AG04449 (cell line): ENCODE data around the gene GALNT2.
A peak's percentile ranks its signal among the peaks of the same experiment; 100 is the strongest.

ENCODE experiments used
- CTCF ChIA-PET: fragments of 350-600 bp; formaldehyde crosslinking; extraction: SDS; loops from one replicate; lab custom pipeline; 2021; ENCODE audit warnings: antibody characterized with exemption; lab: Yijun Ruan, JAX
- POLR2A ChIA-PET: fragments of 400-600, 350-600 bp; formaldehyde crosslinking; extraction: SDS; loops from one replicate; lab custom pipeline; 2020; ENCODE audit warnings: antibody characterized with exemption, inconsistent platforms; lab: Yijun Ruan, JAX
- DNase-seq: peaks from one replicate; pipeline ENCODE4 v3.0.0-alpha.2; 2010; ENCODE audit warnings: low read depth, low spot score
- H3K4me3 ChIP-seq: 2 replicates; pipeline ENCODE4 v1.5.1; 2011; ENCODE audit warnings: low read depth, mild to moderate bottlenecking, control low read depth, low read length
- TF ChIP-seq, protein P1 (sequence below): IDR thresholded peaks from one replicate; pipeline ENCODE4 v1.5.1; 2011; ENCODE audit warnings: mild to moderate bottlenecking, moderate library complexity, low read length, control low read depth, inconsistent platforms; ENCODE audit not compliant: insufficient read depth; ENCODE audit errors: missing control alignments

The GALNT2 gene

GRCh38 chr1:230237805-230238204, 170.8 kb downstream of the GALNT2 start:
- DNase-seq, result no peak
- H3K4me3 ChIP-seq, result no peak overlapping the region
- ChIA-PET POLR2A (no interaction called here), CTCF (interaction anchor here (1.0 to 1.3 kb wide), 2 partner anchors 8 to 15 kb away, joined by 4 to 5 read pairs; no protein-coding TSS in a partner anchor)
- TF ChIP-seq, protein P1, sequence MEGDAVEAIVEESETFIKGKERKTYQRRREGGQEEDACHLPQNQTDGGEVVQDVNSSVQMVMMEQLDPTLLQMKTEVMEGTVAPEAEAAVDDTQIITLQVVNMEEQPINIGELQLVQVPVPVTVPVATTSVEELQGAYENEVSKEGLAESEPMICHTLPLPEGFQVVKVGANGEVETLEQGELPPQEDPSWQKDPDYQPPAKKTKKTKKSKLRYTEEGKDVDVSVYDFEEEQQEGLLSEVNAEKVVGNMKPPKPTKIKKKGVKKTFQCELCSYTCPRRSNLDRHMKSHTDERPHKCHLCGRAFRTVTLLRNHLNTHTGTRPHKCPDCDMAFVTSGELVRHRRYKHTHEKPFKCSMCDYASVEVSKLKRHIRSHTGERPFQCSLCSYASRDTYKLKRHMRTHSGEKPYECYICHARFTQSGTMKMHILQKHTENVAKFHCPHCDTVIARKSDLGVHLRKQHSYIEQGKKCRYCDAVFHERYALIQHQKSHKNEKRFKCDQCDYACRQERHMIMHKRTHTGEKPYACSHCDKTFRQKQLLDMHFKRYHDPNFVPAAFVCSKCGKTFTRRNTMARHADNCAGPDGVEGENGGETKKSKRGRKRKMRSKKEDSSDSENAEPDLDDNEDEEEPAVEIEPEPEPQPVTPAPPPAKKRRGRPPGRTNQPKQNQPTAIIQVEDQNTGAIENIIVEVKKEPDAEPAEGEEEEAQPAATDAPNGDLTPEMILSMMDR, result no peak

DNA sequence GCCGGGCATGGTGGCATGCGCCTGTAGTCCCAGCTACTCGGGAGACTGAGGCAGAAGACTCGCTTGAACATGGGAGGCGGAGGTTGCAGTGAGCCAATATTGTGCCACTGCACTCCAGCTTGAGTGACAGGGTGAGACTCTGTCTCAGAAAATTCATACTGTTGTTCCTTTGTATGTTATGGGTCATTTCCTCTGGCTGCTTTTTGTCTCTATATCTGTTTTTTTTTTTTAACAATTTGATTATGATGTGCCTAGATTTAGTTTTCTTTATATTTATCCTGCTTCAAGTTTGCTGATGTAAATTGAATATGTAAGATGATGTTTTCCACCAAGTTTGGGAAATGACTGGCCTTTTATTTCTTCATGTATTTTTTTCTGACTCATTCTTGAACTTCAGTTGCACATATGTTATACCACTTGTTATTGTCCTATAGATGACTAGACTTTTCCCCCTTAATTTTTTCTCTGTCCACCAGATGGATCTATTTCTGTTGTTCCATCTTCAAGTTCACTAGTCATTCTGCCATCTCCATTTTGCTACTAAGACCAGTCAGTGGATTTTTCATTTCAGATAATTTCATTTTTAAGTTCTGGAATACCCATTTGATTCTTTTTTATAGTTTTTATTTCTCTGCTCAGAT, 173.5 kb downstream of the GALNT2 start:
- ChIA-PET POLR2A (interaction anchor here (0.6 kb wide), 1 partner anchor 575 kb away, joined by 3 read pairs; no protein-coding TSS in a partner anchor), CTCF (interaction anchor here (0.9 kb wide), 1 partner anchor 11 kb away, joined by 3 read pairs; no protein-coding TSS in a partner anchor)
- H3K4me3 ChIP-seq, result no peak overlapping the region
- TF ChIP-seq, protein P1, result no peak
- no peak for DNase-seq

GRCh38 chr1:230242326-230242725, 175.3 kb downstream of the GALNT2 start:
- no peak overlapping the region for H3K4me3 ChIP-seq
- ChIA-PET POLR2A (no interaction called here), CTCF (no interaction called here)
- TF ChIP-seq, protein P1, result no peak
- no peak for DNase-seq

- H3K4me3 ChIP-seq, result no peak overlapping the region
- DNase-seq, result no peak
- POLR2A ChIA-PET, result no interaction called here
- TF ChIP-seq, protein P1, result no peak
- CTCF ChIA-PET, result no interaction called here
Measured at GRCh38 chr1:230243146-230243545, 176.1 kb downstream of the GALNT2 start.

GRCh38 chr1:230243583-230244353, 176.7 kb downstream of the GALNT2 start:
- ChIA-PET CTCF (no interaction called here), POLR2A (no interaction called here)
- DNase-seq, result peak; percentile 31
- no peak overlapping the region for H3K4me3 ChIP-seq
- TF ChIP-seq, protein P1, result no peak

- CTCF ChIA-PET, result interaction anchor here (1.7 kb wide), 1 partner anchor 9 kb away, joined by 5 read pairs; no protein-coding TSS in a partner anchor
- no peak overlapping the region for H3K4me3 ChIP-seq
- POLR2A ChIA-PET, result no interaction called here
- TF ChIP-seq, protein P1, result no peak
- no peak for DNase-seq
Measured at GRCh38 chr1:230246551-230246950, 179.5 kb downstream of the GALNT2 start.
